Spinal cord (tissue), 10 donors: ENCODE results near the gene TAGLN. TPM values are rescaled to one million over a fixed set of nuclear protein-coding genes. Genes with fewer than 3 reads are reported as not detected.
A peak's percentile ranks its signal among the peaks of the same experiment; 100 is the strongest.
"Not testable (repeated sequence)": the region's sequence is repeated elsewhere in the genome, so short reads cannot be mapped to it uniquely, and the experiment has no call there.

ENCODE experiments used
- DNase-seq, 6 donors: peaks; one replicate each; pipeline versions ENCODE4 v3.0.0 to v3.0.0-alpha.2; 2013 to 2015; ENCODE audit warnings: low spot score in 6 of 6, low read depth in 4 of 6
- H3K27ac ChIP-seq: one replicate; pipeline ENCODE4 v1.5.1; 2013; ENCODE audit warnings: low read depth, low read length, control low read depth
- H3K27me3 ChIP-seq: one replicate; pipeline ENCODE4 v1.6.1; 2013; ENCODE audit warnings: low read length; ENCODE audit not compliant: control insufficient read depth, insufficient read depth
- H3K36me3 ChIP-seq: one replicate; pipeline ENCODE4 v1.6.1; 2013; ENCODE audit warnings: low read length; ENCODE audit not compliant: control insufficient read depth, insufficient read depth
- H3K4me1 ChIP-seq: one replicate; pipeline ENCODE4 v1.6.1; 2013; ENCODE audit warnings: low read length; ENCODE audit not compliant: control insufficient read depth, insufficient read depth
- H3K4me3 ChIP-seq: one replicate; pipeline ENCODE4 v1.5.1; 2013; ENCODE audit warnings: low read depth, low read length, control low read depth
- H3K9me3 ChIP-seq: one replicate; pipeline ENCODE4 v1.6.1; 2013; ENCODE audit warnings: low read length; ENCODE audit not compliant: control insufficient read depth, insufficient read depth
- WGBS: methylation state at CpG from one replicate; pipeline ENCODE4 v1.1.5; 2013; ENCODE audit warnings: missing lambda C conversion rate; ENCODE audit not compliant: insufficient coverage; 5-methylcytosine and 5-hydroxymethylcytosine counted together
- polyA plus RNA-seq, 2 donors: library from polyadenylated mRNA; unstranded; fragments of 120-200 nt; gene quantifications; one replicate each; pipeline ENCODE4 v1.2.1, GENCODE V29; 2013; ENCODE audit not compliant: insufficient read length in 2 of 2
- total RNA-seq, 2 donors: library from RNA; depleted of rRNA in 1 of 2; stranded (reverse); fragments of 120-200 nt in 1 of 2; fragments of >200 nt in 1 of 2; gene quantifications; one replicate each; pipeline versions ENCODE4 v1.2.3 to v1.2.4, GENCODE V29; 2013 to 2014
- donor health status: healthy.

Gene TAGLN
- total and polyA plus RNA-seq, 4 donors = 41.8 to 245 (median 52.3) TPM

DNA sequence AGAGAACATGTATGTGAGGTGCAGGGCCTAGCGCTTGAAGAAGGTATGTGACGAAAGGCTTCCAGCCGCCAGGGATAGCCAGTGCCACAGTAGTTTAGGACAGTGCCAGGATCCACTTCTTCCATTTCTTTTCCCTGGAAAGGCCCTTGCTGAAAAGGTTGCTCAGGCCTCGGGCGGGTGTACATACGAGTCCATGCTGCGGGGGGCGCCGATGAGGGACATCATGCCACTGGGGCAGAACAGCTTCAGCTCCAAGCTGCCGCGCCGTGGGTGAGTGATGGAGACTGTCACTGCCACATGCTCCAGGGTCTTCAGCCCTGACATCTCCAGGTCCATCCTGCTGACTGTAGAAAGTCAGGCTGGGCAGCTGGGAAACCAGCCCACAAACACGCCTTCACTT, 9.5 kb downstream of the TAGLN start:
- Histone ChIP-seq H3K4me1 (peaks cover 18% of the 10 kb centered on the region), H3K36me3 (peaks cover 30% of the 10 kb centered on the region)
- not testable (repeated sequence) for DNase-seq, H3K27ac ChIP-seq, H3K9me3 ChIP-seq, H3K27me3 ChIP-seq, H3K4me3 ChIP-seq
- WGBS = no CpG with 5 or more reads among the region's 13 CpGs

DNA sequence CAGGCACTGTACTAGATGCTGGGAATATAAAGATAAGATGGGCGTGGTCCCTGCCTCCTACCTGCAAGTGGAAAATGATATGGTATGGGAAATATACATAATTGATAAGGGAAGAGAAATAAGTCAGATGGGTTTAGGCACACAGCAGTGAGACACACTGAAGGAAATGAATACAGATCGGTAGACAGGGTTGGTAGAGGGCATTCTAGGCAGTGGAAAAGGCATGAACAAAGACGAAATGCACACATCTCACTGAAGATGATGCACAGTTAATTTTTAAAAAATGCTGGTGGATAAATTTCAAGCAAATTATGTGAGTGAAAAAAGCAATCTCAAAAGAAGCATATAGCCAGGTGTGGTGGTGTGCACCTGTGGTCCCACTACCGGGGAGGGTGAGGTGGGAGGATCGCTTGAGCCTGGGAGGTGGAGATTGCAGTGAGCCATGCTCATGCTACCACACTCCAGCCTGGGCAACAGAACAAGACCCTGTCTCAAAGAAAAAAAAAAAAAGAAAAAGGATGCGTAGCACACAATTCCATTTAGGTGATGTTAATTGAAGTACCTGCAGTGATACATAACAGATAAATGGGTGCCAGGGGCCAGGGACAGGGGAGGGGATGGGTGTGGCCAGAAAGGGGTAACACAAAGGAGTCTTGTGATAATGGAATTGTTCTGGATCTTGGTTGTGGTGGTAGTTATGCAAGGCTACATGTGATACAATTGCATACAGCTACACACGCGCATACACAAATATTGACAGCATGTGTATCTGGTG, 10.4 kb downstream of the TAGLN start:
- H3K36me3 ChIP-seq = peaks cover 29% of the 10 kb centered on the region
- H3K4me1 ChIP-seq = peaks cover 11% of the 10 kb centered on the region
- not testable (repeated sequence) for H3K9me3 ChIP-seq, H3K27ac ChIP-seq, H3K27me3 ChIP-seq, H3K4me3 ChIP-seq, DNase-seq
- 93% methylated on average over 6 of the region's 8 CpGs for WGBS

DNA sequence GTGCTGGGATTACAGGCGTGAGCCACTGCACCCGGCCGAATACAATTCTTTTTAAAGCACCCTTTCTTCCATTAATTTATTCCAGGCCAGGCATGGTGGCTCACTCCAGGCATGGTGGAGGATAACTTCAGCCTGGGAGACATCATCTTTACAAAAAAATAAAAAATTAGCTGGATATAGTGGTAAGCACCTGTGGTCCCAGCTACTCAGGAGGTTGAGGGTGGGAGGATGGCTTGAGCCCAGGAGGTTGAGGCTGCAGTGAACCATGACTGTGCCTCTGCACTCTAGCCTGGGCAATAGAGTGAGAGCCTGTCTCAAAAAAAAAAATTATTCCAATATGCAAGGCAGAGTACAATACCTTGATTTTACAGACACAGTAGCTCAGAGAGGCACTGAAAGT, 11.4 kb downstream of the TAGLN start:
- no CpG with 5 or more reads among the region's 3 CpGs for WGBS
- H3K9me3 ChIP-seq = no peaks in the 10 kb centered on the region
- no peak for DNase-seq
- H3K27me3 ChIP-seq = no peaks in the 10 kb centered on the region
- no peak overlapping the region for H3K4me3 ChIP-seq
- H3K36me3 ChIP-seq = peaks cover 25% of the 10 kb centered on the region
- H3K27ac ChIP-seq = no peak overlapping the region
- peaks cover under 1% of the 10 kb centered on the region for H3K4me1 ChIP-seq

DNA sequence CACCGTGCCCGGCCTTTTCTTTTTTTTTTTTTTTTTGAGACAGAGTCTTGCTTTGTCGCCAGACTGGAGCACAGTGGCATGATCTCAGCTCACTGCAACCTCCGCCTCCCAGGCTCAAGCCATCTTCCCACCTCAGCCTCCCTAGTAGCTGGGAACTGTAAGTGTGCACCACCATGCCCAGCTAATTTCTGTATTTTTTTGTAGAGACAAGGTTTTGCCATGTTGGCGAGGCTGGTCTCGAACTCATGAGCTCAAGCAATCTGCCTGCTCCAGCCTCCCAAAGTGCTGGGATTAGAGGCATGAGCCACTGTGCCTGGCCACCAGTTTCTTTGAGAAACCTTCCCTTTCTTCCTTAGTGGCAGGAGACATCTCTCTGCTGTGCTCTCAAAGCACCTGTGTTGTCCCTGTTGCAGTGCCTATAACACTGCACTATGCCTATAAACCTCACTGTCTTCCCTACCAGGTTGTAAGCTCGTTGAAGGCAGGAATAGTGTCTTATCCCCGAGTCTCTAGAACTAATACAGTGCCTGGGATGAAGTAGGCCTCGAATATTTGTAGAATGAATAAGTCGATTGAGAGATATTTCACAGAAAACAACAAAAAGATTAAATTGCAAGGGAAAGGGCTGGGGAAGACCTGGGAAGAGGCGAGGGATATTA, 13.7 kb downstream of the TAGLN start:
- no peak overlapping the region for H3K27ac ChIP-seq
- H3K9me3 ChIP-seq = no peaks in the 10 kb centered on the region
- WGBS = 93% methylated on average over 5 of the region's 11 CpGs
- H3K4me3 ChIP-seq = no peak overlapping the region
- peaks cover 44% of the 10 kb centered on the region for H3K36me3 ChIP-seq
- H3K4me1 ChIP-seq = no peaks in the 10 kb centered on the region
- no peak for DNase-seq
- no peaks in the 10 kb centered on the region for H3K27me3 ChIP-seq

DNA sequence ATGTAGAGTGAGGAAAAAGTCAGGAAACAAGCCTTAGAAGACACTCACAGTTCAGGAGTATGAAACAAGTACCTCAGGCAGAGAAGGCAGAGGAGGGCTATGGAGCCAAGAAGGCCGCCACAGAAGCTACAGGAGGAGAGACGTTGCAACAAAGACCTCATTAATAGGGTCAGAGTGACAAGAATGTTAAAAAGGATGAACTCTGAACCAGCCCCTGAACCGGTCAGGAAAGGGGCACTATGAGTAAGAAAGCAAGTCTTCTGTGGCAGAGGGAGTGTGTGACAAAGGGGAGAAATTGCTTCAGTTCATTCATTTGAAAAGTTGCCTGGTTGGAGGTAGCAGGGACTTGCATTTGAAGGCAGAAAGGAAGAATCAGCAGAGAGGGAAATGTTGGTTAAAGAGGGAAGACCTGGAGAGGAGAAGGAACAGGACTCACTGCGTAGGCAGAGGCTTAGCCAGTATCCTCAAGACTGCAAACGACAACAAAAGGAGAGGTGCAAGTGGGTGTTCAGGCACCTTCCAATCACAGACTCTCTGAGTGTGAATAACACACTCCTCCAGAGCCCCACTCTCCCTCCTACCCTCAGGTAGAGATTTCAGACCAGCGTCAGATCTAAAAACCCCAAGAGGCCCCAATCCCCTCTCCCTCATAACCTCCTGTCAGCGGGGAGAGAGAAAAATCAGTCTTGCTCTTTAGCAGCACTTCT, 15.4 kb downstream of the TAGLN start:
- 54% methylated on average over 4 of the region's 7 CpGs for WGBS
- no peaks in the 10 kb centered on the region for H3K4me1 ChIP-seq
- H3K27ac ChIP-seq = no peak overlapping the region
- H3K36me3 ChIP-seq = peaks cover 61% of the 10 kb centered on the region
- H3K27me3 ChIP-seq = no peaks in the 10 kb centered on the region
- H3K9me3 ChIP-seq = no peaks in the 10 kb centered on the region
- H3K4me3 ChIP-seq = no peak overlapping the region
- no peak for DNase-seq

DNA sequence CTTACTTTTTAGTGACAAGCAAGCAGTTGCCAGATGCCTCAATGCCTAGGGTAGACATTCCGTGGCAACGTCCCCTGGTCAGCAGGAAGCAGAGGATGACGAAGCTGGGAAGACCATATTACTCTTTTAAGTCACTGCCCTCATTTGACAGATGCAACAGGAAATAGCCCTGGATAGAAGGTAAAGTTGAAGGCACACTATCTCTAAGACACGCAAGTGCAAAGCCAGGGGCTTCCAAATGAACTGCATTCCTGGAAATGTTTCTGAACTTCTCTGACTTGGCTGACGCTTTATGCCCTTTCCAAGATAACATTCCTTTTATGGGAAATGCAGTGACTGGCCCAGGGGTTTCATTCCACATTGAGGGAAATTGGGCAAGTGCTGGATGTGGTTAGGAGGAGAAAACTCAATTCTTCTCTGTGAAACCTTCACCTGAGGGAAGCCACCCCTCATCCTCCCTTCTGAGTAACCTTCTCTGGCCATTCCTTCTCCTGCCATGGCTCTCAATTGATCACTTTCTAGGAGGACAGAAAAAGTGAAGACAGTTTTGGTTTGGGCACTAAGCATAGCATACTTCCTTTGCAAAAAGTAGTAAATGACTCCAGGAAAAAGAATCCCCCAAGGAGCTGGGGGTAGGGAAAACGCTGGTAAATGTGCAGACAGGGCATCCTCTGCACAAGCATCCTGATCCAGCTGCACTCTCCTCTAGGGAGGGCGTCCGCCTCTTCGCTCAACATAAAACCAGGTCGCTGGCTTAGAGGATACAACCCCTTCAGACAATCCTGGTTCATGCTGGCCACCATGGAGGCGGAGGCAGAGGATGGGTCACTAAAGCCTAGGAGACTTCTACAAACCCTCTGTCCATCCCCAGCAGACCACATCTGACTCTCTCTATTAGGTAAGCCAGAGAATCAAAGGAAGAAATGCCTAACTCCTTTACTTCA, 18.2 kb downstream of the TAGLN start:
- no peak for DNase-seq
- H3K36me3 ChIP-seq = peaks cover 75% of the 10 kb centered on the region
- no peaks in the 10 kb centered on the region for H3K27me3 ChIP-seq
- H3K27ac ChIP-seq = peak overlapping the region; percentile 49
- 93% methylated on average over 7 of the region's 11 CpGs for WGBS
- H3K4me1 ChIP-seq = peaks cover 24% of the 10 kb centered on the region
- H3K9me3 ChIP-seq = no peaks in the 10 kb centered on the region
- H3K4me3 ChIP-seq = no peak overlapping the region

DNA sequence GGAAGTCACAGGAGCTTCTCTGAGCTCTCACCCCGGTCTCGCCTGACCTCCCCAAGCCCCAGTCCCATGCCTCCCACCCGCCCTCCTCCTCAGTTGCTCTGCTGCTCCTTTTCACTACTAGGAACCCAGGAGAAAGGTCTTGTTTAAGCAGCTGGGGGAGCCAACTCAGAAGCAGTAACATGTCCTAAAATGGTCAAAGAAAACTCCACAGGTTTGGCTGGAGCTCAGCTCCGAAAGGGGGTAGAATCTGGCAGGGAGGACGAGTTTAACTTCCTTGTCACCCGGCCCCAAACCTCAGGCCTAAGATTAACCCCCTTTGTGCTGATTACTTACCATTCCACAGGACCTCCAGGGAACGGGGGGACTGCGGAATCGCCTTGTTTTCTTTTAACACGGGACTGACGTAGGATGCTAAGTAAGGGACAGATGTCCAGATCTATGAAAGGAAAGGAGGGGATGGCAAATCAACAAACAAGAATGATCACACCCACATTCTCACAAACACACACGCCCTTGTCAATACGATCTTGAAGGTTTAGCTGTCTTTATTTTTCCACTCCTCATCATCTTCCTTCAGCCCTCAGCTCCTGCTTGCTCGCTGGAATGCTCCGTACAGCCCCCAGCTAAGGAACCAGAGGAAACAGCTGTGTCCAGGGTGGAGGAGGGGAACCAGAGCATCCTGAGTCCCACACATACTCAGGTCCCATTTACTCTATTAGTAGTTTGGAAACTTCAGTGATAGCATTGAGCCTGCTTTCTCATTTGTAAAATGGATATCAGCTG, 19.2 kb downstream of the TAGLN start:
- no peaks in the 10 kb centered on the region for H3K27me3 ChIP-seq
- peaks cover 76% of the 10 kb centered on the region for H3K36me3 ChIP-seq
- no peaks in the 10 kb centered on the region for H3K9me3 ChIP-seq
- peak overlapping the region; percentile 49 for H3K27ac ChIP-seq
- peak in 1 of 6 donors; percentile 45 for DNase-seq
- peaks cover 24% of the 10 kb centered on the region for H3K4me1 ChIP-seq
- WGBS = 57% methylated on average over 4 of the region's 15 CpGs
- no peak overlapping the region for H3K4me3 ChIP-seq

DNA sequence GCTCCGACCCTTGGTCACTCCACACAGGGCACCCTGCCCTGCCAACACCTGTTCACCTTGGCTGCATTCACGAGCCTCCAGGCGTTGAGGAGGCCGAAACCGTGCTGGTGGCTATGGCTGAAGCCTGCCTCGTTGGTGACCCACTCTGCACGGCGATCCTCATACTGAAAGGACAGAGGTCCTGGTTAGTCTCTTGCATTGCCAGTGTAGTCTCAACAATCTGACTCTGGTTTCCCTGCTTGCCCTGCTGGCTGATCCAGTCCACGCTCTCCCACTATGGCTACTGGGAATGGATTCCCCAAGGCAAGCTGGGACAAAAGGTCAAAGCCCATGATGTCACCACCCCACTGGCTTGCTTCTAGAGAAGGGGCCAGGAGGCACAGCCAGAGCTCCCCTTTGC, 19.8 kb downstream of the TAGLN start:
- no peak overlapping the region for H3K4me3 ChIP-seq
- peaks cover 24% of the 10 kb centered on the region for H3K4me1 ChIP-seq
- no peak for DNase-seq
- peaks cover 78% of the 10 kb centered on the region for H3K36me3 ChIP-seq
- no peaks in the 10 kb centered on the region for H3K9me3 ChIP-seq
- no peaks in the 10 kb centered on the region for H3K27me3 ChIP-seq
- H3K27ac ChIP-seq = no peak overlapping the region
- WGBS = 98% methylated on average over 9 of the region's 9 CpGs
